T-cell (primary cell): ENCODE data around the gene C2orf76. TPM values are rescaled to one million over a fixed set of nuclear protein-coding genes. Genes with fewer than 3 reads are reported as not detected.
"Not testable (repeated sequence)": the region's sequence is repeated elsewhere in the genome, so short reads cannot be mapped to it uniquely, and the experiment has no call there.

ENCODE experiments used
- ATAC-seq, 4 experiments: fragments of 200-7000 bp in 3 of 4; fragments of 150-1000 bp in 1 of 4; cut with Tn5 transposase; replicated peaks in 1 of 4; 1 replicate in 3 of 4; 2 replicates in 1 of 4; pipeline ENCODE4 v1.10.0; 2021; ENCODE audit warnings: moderate library complexity in 3 of 4, mild to moderate bottlenecking in 2 of 4, moderate number of reproducible peaks in 1 of 4
- CTCF ChIA-PET, 2 donors: fragments of 300-600 bp; sonication (Branson Sonifier 250); formaldehyde crosslinking; loops; one replicate each; lab custom pipeline; 2022; ENCODE audit warnings: antibody characterized with exemption in 2 of 2; lab: Charles Lee
- POLR2A ChIA-PET, 2 donors: fragments of 300-600 bp; sonication (Branson Sonifier 250); formaldehyde crosslinking; loops; one replicate each; lab custom pipeline; 2022; ENCODE audit warnings: antibody characterized with exemption in 2 of 2; lab: Charles Lee
- DNase-seq, 35 experiments: peaks; one replicate each; pipeline versions ENCODE4 v3.0.0 to v3.0.0-alpha.2; 2013 to 2023
- H3K27ac ChIP-seq: one replicate; pipeline ENCODE4 v1.5.1; 2013; ENCODE audit warnings: low read length
- H3K27me3 ChIP-seq, 2 experiments: replicated peaks in 1 of 2; 1 replicate in 1 of 2; 2 replicates in 1 of 2; pipeline versions ENCODE4 v1.6.1 to v1.7.0; 2013; ENCODE audit warnings: low read length in 1 of 2, mixed read lengths in 1 of 2; ENCODE audit not compliant: control insufficient read depth in 2 of 2, insufficient read depth in 2 of 2; ENCODE audit errors: extremely low read depth in 1 of 2
- H3K36me3 ChIP-seq, 2 donors: 1 replicate in 1 of 2; 2 replicates in 1 of 2; pipeline versions ENCODE4 v1.6.1 to v1.7.0; 2013; ENCODE audit warnings: low read length in 1 of 2; ENCODE audit not compliant: control insufficient read depth in 2 of 2, insufficient read depth in 1 of 2; ENCODE audit errors: extremely low read depth in 1 of 2
- H3K4me1 ChIP-seq, 2 experiments: 1 replicate in 1 of 2; 2 replicates in 1 of 2; pipeline versions ENCODE4 v1.6.1 to v1.7.0; 2013; ENCODE audit warnings: low read length in 2 of 2, mixed read lengths in 1 of 2; ENCODE audit not compliant: insufficient read depth in 2 of 2, control insufficient read depth in 1 of 2; ENCODE audit errors: extremely low read depth in 1 of 2
- H3K4me3 ChIP-seq, 2 donors: 1 replicate in 1 of 2; 2 replicates in 1 of 2; pipeline versions ENCODE4 v1.5.1 to v1.7.0; 2013; ENCODE audit warnings: mild to moderate bottlenecking in 2 of 2, low read length in 1 of 2, moderate library complexity in 1 of 2; ENCODE audit not compliant: control insufficient read depth in 1 of 2; ENCODE audit errors: extremely low read depth in 1 of 2
- H3K9me3 ChIP-seq: 2 replicates; pipeline ENCODE4 v1.7.0; 2013
- H3K27ac Mint-ChIP-seq, 2 donors: one replicate each; pipeline ENCODE4 v1.8.0; 2020 to 2021; ENCODE audit warnings: mild to moderate bottlenecking in 2 of 2, mixed read lengths in 2 of 2
- H3K27me3 Mint-ChIP-seq, 2 donors: one replicate each; pipeline ENCODE4 v1.8.0; 2021 to 2022; ENCODE audit warnings: mixed read lengths in 2 of 2
- H3K36me3 Mint-ChIP-seq: one replicate; pipeline ENCODE4 v1.8.0; 2021; ENCODE audit warnings: mixed read lengths
- H3K4me1 Mint-ChIP-seq, 3 donors: one replicate each; pipeline ENCODE4 v1.8.0; 2020 to 2022; ENCODE audit warnings: mixed read lengths in 3 of 3, mild to moderate bottlenecking in 1 of 3
- H3K4me3 Mint-ChIP-seq, 3 donors: one replicate each; pipeline ENCODE4 v1.8.0; 2020 to 2022; ENCODE audit warnings: mild to moderate bottlenecking in 3 of 3, mixed read lengths in 3 of 3, moderate library complexity in 3 of 3
- H3K9me3 Mint-ChIP-seq, 3 donors: one replicate each; pipeline ENCODE4 v1.8.0; 2020 to 2022; ENCODE audit warnings: mixed read lengths in 3 of 3
- WGBS: methylation state at CpG from one replicate; pipeline ENCODE4 v1.1.5; 2013; ENCODE audit warnings: missing lambda C conversion rate; ENCODE audit not compliant: insufficient coverage; 5-methylcytosine and 5-hydroxymethylcytosine counted together
- total RNA-seq, 35 experiments: library from RNA in 6 of 35; stranded (reverse) in 6 of 35; fragments of 120-200 nt in 1 of 35; gene quantifications; one replicate each; pipeline versions ENCODE4 v1.2.1 to v1.2.4 and lab custom pipeline; 2013 to 2026

The C2orf76 gene
- total RNA-seq, 5 donors from 2014 or later (not counting 1 experiment from before 2014, with no cell fraction given) = 5.2 to 9.0 (median 7.4) TPM

DNA sequence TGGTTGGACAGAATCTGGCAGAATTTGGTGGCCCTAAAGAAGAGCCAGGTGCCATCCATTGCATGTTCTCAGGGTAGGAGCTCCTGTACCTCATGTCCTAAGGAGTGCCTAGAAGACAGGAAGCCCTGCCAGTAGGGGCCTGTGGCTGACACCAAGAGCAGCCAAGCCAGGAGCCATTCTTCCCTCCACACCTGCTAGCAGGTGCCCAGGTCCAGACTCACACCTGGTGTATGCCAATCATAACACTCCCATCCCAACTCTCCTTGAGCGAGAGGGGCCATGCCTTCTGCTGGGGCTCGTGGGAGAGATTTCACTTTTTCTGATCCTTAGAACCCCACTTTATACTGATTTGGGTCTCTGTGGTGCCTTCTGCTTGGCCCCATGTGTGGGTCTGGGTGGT, 38.5 kb upstream of the C2orf76 start:
- WGBS = no CpG with 5 or more reads among the region's 2 CpGs
- Mint-ChIP-seq H3K4me1 (no peaks in the 10 kb centered on the region), H3K36me3 (no peaks in the 10 kb centered on the region), H3K27me3 (peaks cover 0 to 15% of the 10 kb centered on the region in 2 donors), H3K9me3 (no peaks in the 10 kb centered on the region), H3K27ac (no peak overlapping the region), H3K4me3 (no peak overlapping the region)
- Histone ChIP-seq H3K36me3 (no peaks in the 10 kb centered on the region), H3K4me1 (no peaks in the 10 kb centered on the region), H3K27ac (no peak overlapping the region), H3K9me3 (no peaks in the 10 kb centered on the region), H3K4me3 (no peak overlapping the region), H3K27me3 (peaks cover 0 to 11% of the 10 kb centered on the region in 2 experiments)
- POLR2A ChIA-PET = no interaction called here
- ATAC-seq = no peak
- CTCF ChIA-PET = no interaction called here
- no peak for DNase-seq

DNA sequence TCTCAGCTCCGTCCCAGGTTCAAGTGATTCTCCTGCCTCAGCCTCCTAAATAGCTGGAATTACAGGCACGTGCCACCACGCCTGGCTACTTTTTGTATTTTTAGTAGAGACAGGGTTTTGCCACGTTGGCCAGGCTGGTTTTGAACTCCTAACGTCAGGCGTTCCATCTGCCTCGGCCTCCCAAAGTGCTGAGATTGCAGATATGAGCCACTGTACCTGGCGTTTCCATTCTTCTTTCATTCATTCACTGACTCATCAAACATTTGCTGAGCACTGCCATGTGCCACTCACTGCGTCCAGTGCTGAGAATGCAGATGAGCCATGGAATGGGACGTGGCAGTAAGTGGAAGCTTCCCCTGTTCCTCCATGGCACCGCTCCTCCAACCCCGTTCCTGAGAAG, 37.0 kb upstream of the C2orf76 start:
- H3K9me3 ChIP-seq, POLR2A ChIA-PET, H3K36me3 Mint-ChIP-seq, H3K4me3 ChIP-seq, DNase-seq, H3K4me1 Mint-ChIP-seq, H3K27ac ChIP-seq, H3K27ac Mint-ChIP-seq, ATAC-seq, H3K36me3 ChIP-seq, H3K4me3 Mint-ChIP-seq, H3K4me1 ChIP-seq, H3K9me3 Mint-ChIP-seq: not testable (repeated sequence)
- peaks cover 0 to 22% of the 10 kb centered on the region in 2 experiments for H3K27me3 ChIP-seq
- peaks cover 0 to 18% of the 10 kb centered on the region in 2 donors for H3K27me3 Mint-ChIP-seq
- WGBS = 69% methylated on average over 7 of the region's 12 CpGs
- CTCF ChIA-PET = interaction anchor here in 1 of 2 donors (0.5 kb wide), 1 partner anchor 1277 kb away, joined by 5 read pairs; no protein-coding TSS in a partner anchor

DNA sequence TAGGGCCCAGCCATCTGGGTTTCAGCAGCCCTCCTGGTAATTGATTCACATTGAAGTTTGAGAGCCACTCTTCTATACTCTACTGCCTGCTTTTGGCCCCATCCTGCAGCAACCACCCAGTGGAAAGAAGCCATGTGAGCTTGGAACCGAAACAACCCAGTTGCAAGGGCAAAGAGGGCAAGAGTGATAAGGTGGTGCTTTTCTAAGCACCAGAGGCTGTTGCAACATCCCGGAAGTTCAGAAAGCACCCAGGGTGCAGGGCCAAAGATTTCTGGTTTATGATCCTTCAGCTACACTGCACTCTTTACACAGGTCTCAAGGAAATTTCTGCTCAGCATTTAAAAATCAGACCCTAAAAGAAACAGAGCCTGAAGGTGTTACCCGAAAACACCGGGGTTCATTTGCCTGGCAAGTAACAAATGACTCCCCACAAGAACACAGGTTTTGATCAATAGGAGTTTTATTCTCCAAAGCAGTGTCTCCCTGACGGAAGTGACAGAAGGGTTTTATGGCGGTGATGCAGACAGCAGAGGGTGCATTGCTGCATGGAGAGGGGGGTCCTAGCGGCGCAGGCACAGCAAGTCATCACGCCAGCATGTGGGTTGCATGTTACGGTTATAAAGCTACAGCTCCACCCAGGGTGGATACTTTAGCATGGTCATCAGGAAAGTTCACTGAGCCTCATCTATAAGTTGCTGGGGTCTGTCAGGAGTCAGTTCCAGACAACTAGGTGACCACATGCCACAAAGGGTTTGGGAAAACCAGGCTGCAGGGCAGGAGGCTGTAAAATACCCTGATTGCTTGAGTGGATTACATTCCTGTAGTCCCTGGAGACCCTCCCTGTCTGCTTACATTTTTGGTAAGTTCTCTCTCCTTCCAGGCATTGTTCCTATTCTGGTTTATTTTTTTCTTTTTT, 36.3 kb upstream of the C2orf76 start:
- H3K36me3 Mint-ChIP-seq = no peaks in the 10 kb centered on the region
- peaks cover 3 to 20% of the 10 kb centered on the region in 2 donors for H3K27me3 Mint-ChIP-seq
- WGBS = 92% methylated on average over 7 of the region's 10 CpGs
- Histone ChIP-seq H3K4me1 (no peaks in the 10 kb centered on the region), H3K36me3 (no peaks in the 10 kb centered on the region), H3K27ac (no peak overlapping the region), H3K9me3 (no peaks in the 10 kb centered on the region), H3K4me3 (no peak overlapping the region), H3K27me3 (peaks cover 0 to 23% of the 10 kb centered on the region in 2 experiments)
- H3K9me3 Mint-ChIP-seq = no peaks in the 10 kb centered on the region
- ATAC-seq (no peak), DNase-seq (no peak)
- ChIA-PET POLR2A (no interaction called here), CTCF (interaction anchor here in 1 of 2 donors (0.5 kb wide), 1 partner anchor 1278 kb away, joined by 5 read pairs; no protein-coding TSS in a partner anchor)
- no peak overlapping the region for H3K4me3 Mint-ChIP-seq
- H3K4me1 Mint-ChIP-seq = no peaks in the 10 kb centered on the region
- no peak overlapping the region for H3K27ac Mint-ChIP-seq

- POLR2A ChIA-PET = no interaction called here
- no peak overlapping the region for H3K4me3 ChIP-seq
- Mint-ChIP-seq H3K4me1 (no peaks in the 10 kb centered on the region), H3K27ac (no peak overlapping the region), H3K9me3 (no peaks in the 10 kb centered on the region), H3K36me3 (no peaks in the 10 kb centered on the region), H3K27me3 (peaks cover 3 to 13% of the 10 kb centered on the region in 2 donors), H3K4me3 (no peak overlapping the region)
- CTCF ChIA-PET = no interaction called here
- no peaks in the 10 kb centered on the region for H3K36me3 ChIP-seq
- H3K27ac ChIP-seq = no peak overlapping the region
- H3K4me1 ChIP-seq = no peaks in the 10 kb centered on the region
- H3K9me3 ChIP-seq = no peaks in the 10 kb centered on the region
- peaks cover 0 to 19% of the 10 kb centered on the region in 2 experiments for H3K27me3 ChIP-seq
- ATAC-seq (no peak), DNase-seq (no peak)
- 89% methylated on average over 5 of the region's 5 CpGs for WGBS
Measured at GRCh38 chr2:119402106-119402505, 35.5 kb upstream of the C2orf76 start.

DNA sequence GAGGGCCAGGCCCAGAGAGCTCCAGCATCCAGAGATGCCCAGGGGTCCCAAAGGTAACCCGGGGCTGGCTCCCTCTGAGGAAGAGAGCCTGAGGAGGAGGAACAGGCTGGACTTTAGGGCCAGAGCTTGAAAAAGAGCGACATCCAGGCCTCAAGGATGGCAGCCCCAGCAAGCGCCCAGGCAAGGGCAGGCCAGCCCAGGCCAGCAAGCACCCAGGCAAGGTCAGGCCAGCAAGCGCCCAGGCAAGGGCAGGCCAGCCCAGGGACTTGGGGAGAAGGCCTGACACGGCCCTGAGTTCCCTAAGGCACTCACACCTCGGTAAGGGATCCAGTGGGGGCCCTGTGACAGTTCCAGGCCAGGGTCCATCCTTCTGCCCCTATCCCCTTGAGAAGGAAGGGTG, 30.6 kb upstream of the C2orf76 start:
- no peaks in the 10 kb centered on the region for H3K4me1 ChIP-seq
- H3K4me1 Mint-ChIP-seq = no peaks in the 10 kb centered on the region
- no peak for DNase-seq
- H3K27me3 Mint-ChIP-seq = peaks cover 3 to 11% of the 10 kb centered on the region in 2 donors
- no peak overlapping the region for H3K27ac ChIP-seq
- no peak overlapping the region for H3K4me3 Mint-ChIP-seq
- POLR2A ChIA-PET = no interaction called here
- no peaks in the 10 kb centered on the region for H3K36me3 ChIP-seq
- H3K9me3 ChIP-seq = no peaks in the 10 kb centered on the region
- 67% methylated on average over 4 of the region's 6 CpGs for WGBS
- H3K36me3 Mint-ChIP-seq = no peaks in the 10 kb centered on the region
- no peak overlapping the region for H3K27ac Mint-ChIP-seq
- no peak for ATAC-seq
- peaks cover 0 to 16% of the 10 kb centered on the region in 2 experiments for H3K27me3 ChIP-seq
- CTCF ChIA-PET = no interaction called here
- no peak overlapping the region for H3K4me3 ChIP-seq
- no peaks in the 10 kb centered on the region for H3K9me3 Mint-ChIP-seq

DNA sequence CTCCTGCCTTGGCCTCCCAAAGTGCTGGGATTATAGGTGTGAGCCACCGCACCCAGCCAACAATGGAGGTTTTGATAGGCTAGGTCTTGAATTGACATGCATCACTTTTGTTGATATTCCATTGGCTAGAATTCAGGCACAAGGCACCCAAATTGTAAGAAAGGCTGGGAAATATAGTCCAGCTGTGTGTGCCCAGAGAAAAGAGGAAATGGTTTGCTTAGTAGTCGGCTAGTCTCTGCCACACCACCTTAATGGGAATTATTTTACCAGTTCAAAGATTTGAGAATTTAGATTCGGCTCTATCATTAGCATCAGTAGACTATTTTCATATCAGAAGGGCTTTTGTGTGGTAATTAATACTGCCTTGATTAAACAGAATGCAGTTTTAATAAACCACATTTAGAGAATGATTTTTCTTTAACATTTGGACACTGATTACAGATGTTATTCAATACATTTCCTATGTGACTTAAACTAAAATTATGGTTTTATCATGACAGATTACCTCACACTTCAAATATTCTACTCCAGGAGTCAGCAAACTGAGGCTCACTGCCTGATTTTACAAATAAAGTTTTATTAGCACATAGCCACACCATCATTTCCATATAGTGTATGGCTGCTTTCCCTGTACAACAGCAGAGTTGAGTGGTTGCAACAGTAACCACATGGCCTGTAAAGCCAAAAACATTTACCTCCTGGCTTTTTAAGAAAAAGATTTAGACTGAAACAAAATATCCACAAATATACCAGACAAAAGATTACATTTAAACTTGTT, 27.5 kb upstream of the C2orf76 start:
- H3K36me3 ChIP-seq = no peaks in the 10 kb centered on the region
- no peaks in the 10 kb centered on the region for H3K4me1 ChIP-seq
- ChIA-PET CTCF (no interaction called here), POLR2A (no interaction called here)
- Mint-ChIP-seq H3K9me3 (no peaks in the 10 kb centered on the region), H3K36me3 (no peaks in the 10 kb centered on the region), H3K4me3 (no peak overlapping the region), H3K27ac (no peak overlapping the region), H3K27me3 (peaks cover 2 to 3% of the 10 kb centered on the region in 2 donors), H3K4me1 (no peaks in the 10 kb centered on the region)
- DNase-seq (no peak), ATAC-seq (no peak)
- WGBS = 100% methylated on average over 1 of the region's 3 CpGs
- H3K4me3 ChIP-seq = no peak overlapping the region
- no peak overlapping the region for H3K27ac ChIP-seq
- peaks cover 0 to 9% of the 10 kb centered on the region in 2 experiments for H3K27me3 ChIP-seq
- no peaks in the 10 kb centered on the region for H3K9me3 ChIP-seq
